Keratinocyte (primary cell): ENCODE data around the gene INSC.

Source experiments
- EZH2 ChIP-seq: IDR thresholded peaks from one replicate; pipeline ENCODE4 v1.6.1; 2012; ENCODE audit warnings: inconsistent platforms, mild to moderate bottlenecking, low read length, moderate library complexity
- TF ChIP-seq, protein P1 (sequence below), 3 experiments: IDR thresholded peaks in 1 of 3; conservative IDR thresholded peaks in 1 of 3; optimal IDR thresholded peaks in 1 of 3; 2 replicates in 2 of 3; 3 replicates in 1 of 3; pipeline versions ENCODE3 to v1.5.1; 2011; ENCODE audit warnings: low read length in 3 of 3, mild to moderate bottlenecking in 3 of 3, moderate library complexity in 2 of 3, control low read depth in 1 of 3, inconsistent platforms in 1 of 3; ENCODE audit not compliant: insufficient read depth in 2 of 3; ENCODE audit errors: extremely low read depth in 1 of 3

DNA sequence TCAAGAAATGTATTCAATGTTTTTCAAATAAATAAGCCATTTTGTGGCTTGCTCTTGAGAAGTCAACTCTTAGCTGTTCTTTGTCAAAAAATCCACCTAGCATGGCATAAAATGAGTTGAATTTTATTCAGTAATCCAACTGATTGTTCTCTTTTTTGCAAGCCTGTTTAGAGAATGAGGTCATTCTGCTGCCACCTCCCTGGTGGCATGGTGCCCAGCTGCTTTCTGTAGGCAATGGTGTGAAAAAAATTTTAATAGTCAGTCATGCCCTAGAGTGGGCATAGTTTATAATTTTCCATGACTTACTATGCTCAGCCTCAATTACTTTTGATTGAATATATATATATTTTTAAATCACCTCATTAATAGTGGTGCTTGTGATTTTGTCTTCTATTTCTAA lies 177.2 kb downstream of the INSC start:
- TF ChIP-seq, protein P1, sequence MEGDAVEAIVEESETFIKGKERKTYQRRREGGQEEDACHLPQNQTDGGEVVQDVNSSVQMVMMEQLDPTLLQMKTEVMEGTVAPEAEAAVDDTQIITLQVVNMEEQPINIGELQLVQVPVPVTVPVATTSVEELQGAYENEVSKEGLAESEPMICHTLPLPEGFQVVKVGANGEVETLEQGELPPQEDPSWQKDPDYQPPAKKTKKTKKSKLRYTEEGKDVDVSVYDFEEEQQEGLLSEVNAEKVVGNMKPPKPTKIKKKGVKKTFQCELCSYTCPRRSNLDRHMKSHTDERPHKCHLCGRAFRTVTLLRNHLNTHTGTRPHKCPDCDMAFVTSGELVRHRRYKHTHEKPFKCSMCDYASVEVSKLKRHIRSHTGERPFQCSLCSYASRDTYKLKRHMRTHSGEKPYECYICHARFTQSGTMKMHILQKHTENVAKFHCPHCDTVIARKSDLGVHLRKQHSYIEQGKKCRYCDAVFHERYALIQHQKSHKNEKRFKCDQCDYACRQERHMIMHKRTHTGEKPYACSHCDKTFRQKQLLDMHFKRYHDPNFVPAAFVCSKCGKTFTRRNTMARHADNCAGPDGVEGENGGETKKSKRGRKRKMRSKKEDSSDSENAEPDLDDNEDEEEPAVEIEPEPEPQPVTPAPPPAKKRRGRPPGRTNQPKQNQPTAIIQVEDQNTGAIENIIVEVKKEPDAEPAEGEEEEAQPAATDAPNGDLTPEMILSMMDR (optimal IDR thresholded peaks at IDR 0.05 in 1 of 3, IDR thresholded peaks at IDR 0.05 in 1 of 3, conservative IDR thresholded peaks at IDR 0.05 in 1 of 3; ENCODE audit: extremely low read depth in 1 of 3, insufficient read depth in 2 of 3, low read length in 3 of 3) = no peak
- TF ChIP-seq EZH2 = no peak
